Transverse colon (tissue), 4 donors: ENCODE measurements around the gene NLRP5. TPM values are rescaled to one million over a fixed set of nuclear protein-coding genes. Genes with fewer than 3 reads are reported as not detected.
"Not testable (repeated sequence)": the region's sequence is repeated elsewhere in the genome, so short reads cannot be mapped to it uniquely, and the experiment has no call there.

Experiments used
- DNase-seq: peaks from one replicate; pipeline ENCODE4 v3.0.0-alpha.2; 2019
- H3K27ac ChIP-seq, 4 donors: fragments of 200-600 bp; sonication (generic); 2 replicates each; pipeline ENCODE4 v1.5.1; 2016 to 2018; ENCODE audit warnings: inconsistent platforms in 4 of 4
- H3K27me3 ChIP-seq: fragments of 200-600 bp; sonication (generic); 2 replicates; pipeline ENCODE4 v1.5.1; 2017; ENCODE audit warnings: inconsistent platforms
- H3K36me3 ChIP-seq, 4 donors: fragments of 200-600 bp; sonication (generic); 2 replicates each; pipeline ENCODE4 v1.5.1; 2017 to 2019; ENCODE audit warnings: inconsistent platforms in 4 of 4
- H3K4me1 ChIP-seq, 4 donors: fragments of 200-600 bp; sonication (generic); 2 replicates each; pipeline ENCODE4 v1.5.1; 2017 to 2020; ENCODE audit warnings: inconsistent platforms in 4 of 4
- H3K4me3 ChIP-seq, 4 donors: fragments of 200-600 bp; sonication (generic); 1 replicate in 1 of 4; 2 replicates in 3 of 4; pipeline versions ENCODE4 v1.5.1 to v1.6.1; 2017 to 2019; ENCODE audit warnings: inconsistent platforms in 4 of 4
- H3K9me3 ChIP-seq, 2 donors: fragments of 200-600 bp; sonication (generic); 2 replicates each; pipeline ENCODE4 v1.5.1; 2017 to 2019; ENCODE audit warnings: inconsistent platforms in 2 of 2
- EP300 ChIP-seq: sonication (generic); formaldehyde crosslinking; IDR thresholded peaks from one replicate; pipeline ENCODE4 v1.6.1; 2017; ENCODE audit warnings: antibody characterized with exemption, low read depth
- POLR2A ChIP-seq: fragments of 450-650 bp; IDR thresholded peaks from one replicate; pipeline ENCODE4 v1.6.1; 2016; ENCODE audit warnings: antibody characterized with exemption, mild to moderate bottlenecking, moderate library complexity
- POLR2AphosphoS5 ChIP-seq, 3 donors: sonication (generic); formaldehyde crosslinking; IDR thresholded peaks; one replicate each; pipeline ENCODE4 v1.6.1; 2016; ENCODE audit warnings: antibody characterized with exemption in 3 of 3
- WGBS, 2 donors: methylation state at CpG; one replicate each; pipeline ENCODE4 v1.1.5; 2018; ENCODE audit warnings: low coverage in 1 of 2; 5-methylcytosine and 5-hydroxymethylcytosine counted together
- in situ Hi-C, 4 donors: fragments of 200-750 bp; cut with MboI; loops; one replicate each; pipeline versions ENCODE4 v1.15.0 to v1.15.1; 2017; ENCODE audit warnings: low sequenced_read_pairs in 3 of 4, low pct_ligation_motif_present in 1 of 4, low pct_unique_long_range_greater_than_20kb in 1 of 4
- intact Hi-C: fragments of 100-400 bp; cut with DNase I; formaldehyde crosslinking; loops from one replicate; pipeline ENCODE4 v1.15.1; 2023; ENCODE audit warnings: low total_unique reads
- total RNA-seq, 4 donors: library from RNA; depleted of rRNA; stranded (reverse); fragments of >200 nt; gene quantifications; one replicate each; pipeline ENCODE4 v1.1.0, GENCODE V29; 2016
- TF ChIP-seq, protein P1 (sequence below), 5 experiments: fragments of 200-600 bp in 3 of 5; fragments of 450-650 bp in 2 of 5; sonication (generic) in 3 of 5; IDR thresholded peaks; 1 replicate in 2 of 5; 2 replicates in 3 of 5; pipeline ENCODE4 v1.5.1; 2016 to 2017; ENCODE audit warnings: antibody characterized with exemption in 5 of 5, inconsistent platforms in 3 of 5, mild to moderate bottlenecking in 2 of 5, moderate library complexity in 1 of 5

Gene NLRP5
- total RNA-seq, 4 donors from 2014 or later = not detected

DNA sequence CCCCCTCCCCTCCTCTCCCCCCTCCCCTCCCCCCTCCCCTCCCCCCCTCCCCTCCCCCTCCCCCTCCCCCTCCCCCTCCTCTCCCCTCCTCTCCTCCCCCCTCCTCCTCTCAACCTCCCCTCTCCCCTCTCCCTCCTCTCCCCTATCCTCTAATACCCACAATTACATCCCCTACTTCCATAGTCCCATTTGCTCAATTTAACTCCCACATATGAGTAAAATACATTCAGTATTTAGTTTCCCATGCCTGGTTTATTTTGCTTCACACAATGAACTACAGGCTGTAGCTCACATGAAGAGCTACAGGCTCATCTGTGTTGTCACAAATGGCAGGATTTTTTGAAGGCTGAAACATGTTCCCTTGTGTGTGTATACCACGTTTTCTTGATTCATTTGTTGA lies 6.9 kb downstream of the NLRP5 start:
- no peaks in the 10 kb centered on the region for H3K9me3 ChIP-seq
- in situ Hi-C loops = no loop called here
- no peaks in the 10 kb centered on the region for H3K4me1 ChIP-seq
- no peak for TF ChIP-seq POLR2A
- TF ChIP-seq, protein P1, sequence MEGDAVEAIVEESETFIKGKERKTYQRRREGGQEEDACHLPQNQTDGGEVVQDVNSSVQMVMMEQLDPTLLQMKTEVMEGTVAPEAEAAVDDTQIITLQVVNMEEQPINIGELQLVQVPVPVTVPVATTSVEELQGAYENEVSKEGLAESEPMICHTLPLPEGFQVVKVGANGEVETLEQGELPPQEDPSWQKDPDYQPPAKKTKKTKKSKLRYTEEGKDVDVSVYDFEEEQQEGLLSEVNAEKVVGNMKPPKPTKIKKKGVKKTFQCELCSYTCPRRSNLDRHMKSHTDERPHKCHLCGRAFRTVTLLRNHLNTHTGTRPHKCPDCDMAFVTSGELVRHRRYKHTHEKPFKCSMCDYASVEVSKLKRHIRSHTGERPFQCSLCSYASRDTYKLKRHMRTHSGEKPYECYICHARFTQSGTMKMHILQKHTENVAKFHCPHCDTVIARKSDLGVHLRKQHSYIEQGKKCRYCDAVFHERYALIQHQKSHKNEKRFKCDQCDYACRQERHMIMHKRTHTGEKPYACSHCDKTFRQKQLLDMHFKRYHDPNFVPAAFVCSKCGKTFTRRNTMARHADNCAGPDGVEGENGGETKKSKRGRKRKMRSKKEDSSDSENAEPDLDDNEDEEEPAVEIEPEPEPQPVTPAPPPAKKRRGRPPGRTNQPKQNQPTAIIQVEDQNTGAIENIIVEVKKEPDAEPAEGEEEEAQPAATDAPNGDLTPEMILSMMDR (IDR thresholded peaks at IDR 0.05) = no peak
- no peak for TF ChIP-seq EP300
- intact Hi-C loops = no loop called here
- H3K4me3 ChIP-seq = no peak overlapping the region
- no peaks in the 10 kb centered on the region for H3K36me3 ChIP-seq
- H3K27ac ChIP-seq = no peak overlapping the region
- no peak for DNase-seq
- 21 to 67% methylated on average over 1 of the region's 1 CpG for WGBS, 2 donors
- H3K27me3 ChIP-seq = no peaks in the 10 kb centered on the region

DNA sequence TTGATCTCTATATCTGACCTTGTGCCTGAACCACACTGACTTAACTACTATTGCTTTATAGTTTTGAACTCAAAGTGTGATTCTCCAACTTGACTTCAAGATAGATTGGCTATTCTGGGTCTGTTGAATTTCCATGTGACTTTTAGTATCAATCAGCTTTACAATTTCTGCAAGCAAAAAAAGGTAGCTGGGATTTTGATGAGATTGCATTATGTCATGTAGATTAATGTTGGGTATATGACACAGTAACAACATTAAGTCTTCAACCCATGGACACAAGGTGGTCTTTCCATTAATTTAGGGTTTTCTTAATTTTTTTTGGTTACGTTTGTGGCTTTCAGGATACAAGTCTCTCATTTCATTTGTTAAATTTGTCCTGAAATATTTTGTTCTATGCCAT lies 28.2 kb downstream of the NLRP5 start:
- H3K27me3 ChIP-seq = no peaks in the 10 kb centered on the region
- H3K4me3 ChIP-seq = no peak overlapping the region
- intact Hi-C loops (no loop called here), in situ Hi-C loops (no loop called here)
- no peaks in the 10 kb centered on the region for H3K4me1 ChIP-seq
- TF ChIP-seq POLR2A = no peak
- no peak for TF ChIP-seq POLR2AphosphoS5 (IDR thresholded peaks at IDR 0.05)
- TF ChIP-seq, protein P1 (IDR thresholded peaks at IDR 0.05) = no peak
- TF ChIP-seq EP300 = no peak
- H3K27ac ChIP-seq = no peak overlapping the region
- no peaks in the 10 kb centered on the region for H3K9me3 ChIP-seq
- no peak for DNase-seq
- WGBS, 2 donors = 38 to 67% methylated on average over 1 of the region's 1 CpG
- no peaks in the 10 kb centered on the region for H3K36me3 ChIP-seq

DNA sequence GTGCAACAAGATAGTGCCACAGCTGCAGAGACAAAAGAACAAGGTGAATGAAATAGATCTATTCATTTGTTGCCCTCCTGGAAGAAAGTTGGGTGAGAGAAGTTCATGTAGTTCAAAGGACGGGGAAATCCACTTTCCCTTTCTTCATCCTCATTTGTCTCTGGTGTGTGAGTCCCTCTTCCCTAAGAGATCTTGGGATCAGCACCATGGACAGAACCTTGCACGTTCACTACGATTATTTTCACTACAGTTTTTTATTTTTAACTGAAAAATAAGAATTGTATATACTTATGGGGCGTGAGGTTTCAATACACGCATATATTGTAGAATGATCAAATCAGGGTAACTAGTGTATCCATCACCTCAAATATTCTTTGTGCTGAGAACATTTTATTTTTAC lies 29.2 kb downstream of the NLRP5 start:
- Histone ChIP-seq H3K4me1 (no peaks in the 10 kb centered on the region), H3K4me3 (no peak overlapping the region), H3K9me3 (no peaks in the 10 kb centered on the region), H3K27ac (no peak overlapping the region), H3K27me3 (no peaks in the 10 kb centered on the region), H3K36me3 (no peaks in the 10 kb centered on the region)
- TF ChIP-seq EP300 (no peak), POLR2AphosphoS5 (IDR thresholded peaks at IDR 0.05) (no peak), POLR2A (no peak)
- TF ChIP-seq, protein P1 (IDR thresholded peaks at IDR 0.05) = no peak
- 16 to 41% methylated on average over 5 of the region's 5 CpGs for WGBS, 2 donors
- in situ Hi-C loops (no loop called here), intact Hi-C loops (no loop called here)
- no peak for DNase-seq

DNA sequence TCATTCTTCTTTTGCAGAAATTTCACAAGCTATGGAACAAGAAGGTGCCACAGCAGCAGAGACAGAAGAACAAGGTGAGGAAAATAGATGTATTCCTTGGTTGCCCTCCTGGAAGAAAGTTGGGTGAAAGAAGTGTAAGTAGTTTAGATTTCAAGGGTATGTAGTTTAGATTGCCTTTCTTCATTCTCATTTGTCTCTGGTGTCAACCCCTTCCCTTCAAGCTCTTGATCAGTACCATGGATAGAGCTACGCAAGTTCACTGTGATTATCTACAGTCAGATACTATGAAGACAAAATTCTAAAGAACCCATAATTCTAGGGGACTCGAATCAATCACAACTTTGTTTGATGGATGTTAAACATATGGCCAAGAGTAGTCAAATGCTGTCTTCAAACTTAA lies 32.8 kb downstream of the NLRP5 start:
- H3K27me3 ChIP-seq, H3K4me1 ChIP-seq, H3K27ac ChIP-seq, in situ Hi-C loops, DNase-seq, H3K36me3 ChIP-seq, H3K9me3 ChIP-seq, intact Hi-C loops, H3K4me3 ChIP-seq: not testable (repeated sequence)
- WGBS, 2 donors = 72 to 88% methylated on average over 1 to 2 of the region's 2 CpGs

DNA sequence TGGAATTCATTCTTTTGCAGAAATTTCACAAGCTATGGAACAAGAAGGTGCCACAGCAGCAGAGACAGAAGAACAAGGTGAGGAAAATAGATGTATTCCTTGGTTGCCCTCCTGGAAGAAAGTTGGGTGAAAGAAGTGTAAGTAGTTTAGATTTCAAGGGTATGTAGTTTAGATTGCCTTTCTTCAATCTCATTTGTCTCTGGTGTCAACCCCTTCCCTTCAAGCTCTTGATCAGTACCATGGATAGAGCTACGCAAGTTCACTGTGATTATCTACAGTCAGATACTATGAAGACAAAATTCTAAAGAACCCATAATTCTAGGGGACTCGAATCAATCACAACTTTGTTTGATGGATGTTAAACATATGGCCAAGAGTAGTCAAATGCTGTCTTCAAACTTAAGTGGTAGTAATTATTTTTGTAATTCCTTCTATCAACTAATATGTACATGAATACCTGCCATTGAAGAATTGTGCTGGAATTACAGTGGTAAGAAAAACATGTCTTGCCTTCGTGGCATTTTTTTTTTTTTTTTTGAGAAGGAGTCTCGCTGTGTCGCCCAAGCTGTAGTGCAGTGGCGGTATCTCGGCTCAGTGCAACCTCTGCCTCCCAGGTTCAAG lies 33.9 kb downstream of the NLRP5 start:
- in situ Hi-C loops, H3K36me3 ChIP-seq, H3K4me3 ChIP-seq, H3K9me3 ChIP-seq, H3K27ac ChIP-seq, H3K27me3 ChIP-seq, DNase-seq, intact Hi-C loops, H3K4me1 ChIP-seq: not testable (repeated sequence)
- WGBS, 2 donors = 86 to 90% methylated on average over 4 to 6 of the region's 7 CpGs
